Effector memory CD8-positive, alpha-beta T cell (primary cell): Measurements from ENCODE around the gene ANO9.
A peak's percentile ranks its signal among the peaks of the same experiment; 100 is the strongest.
"Not testable (repeated sequence)": the region's sequence is repeated elsewhere in the genome, so short reads cannot be mapped to it uniquely, and the experiment has no call there.

Experiments
- ATAC-seq: fragments of 150-1000 bp; cut with Tn5 transposase; replicated peaks from 2 replicates; pipeline ENCODE4 v1.10.0; 2021; ENCODE audit warnings: mild to moderate bottlenecking, moderate library complexity
- DNase-seq, 3 experiments: peaks; one replicate each; pipeline ENCODE4 v3.0.0; 2021
- H3K27ac Mint-ChIP-seq, 2 donors: one replicate each; pipeline ENCODE4 v1.8.0; 2022; ENCODE audit warnings: mild to moderate bottlenecking in 2 of 2, mixed read lengths in 2 of 2, moderate library complexity in 2 of 2
- H3K27me3 Mint-ChIP-seq, 2 donors: one replicate each; pipeline ENCODE4 v1.8.0; 2022; ENCODE audit warnings: mixed read lengths in 2 of 2
- H3K36me3 Mint-ChIP-seq: one replicate; pipeline ENCODE4 v1.8.0; 2022; ENCODE audit warnings: mild to moderate bottlenecking, moderate library complexity, mixed read lengths; ENCODE audit not compliant: insufficient read depth
- H3K4me1 Mint-ChIP-seq, 2 donors: one replicate each; pipeline ENCODE4 v1.8.0; 2022; ENCODE audit warnings: low read depth in 2 of 2, mixed read lengths in 2 of 2
- H3K4me3 Mint-ChIP-seq, 2 donors: one replicate each; pipeline ENCODE4 v1.8.0; 2022; ENCODE audit warnings: mild to moderate bottlenecking in 2 of 2, mixed read lengths in 2 of 2, moderate library complexity in 2 of 2
- H3K9me3 Mint-ChIP-seq, 2 donors: one replicate each; pipeline ENCODE4 v1.8.0; 2022; ENCODE audit warnings: mixed read lengths in 2 of 2

The ANO9 gene

DNA sequence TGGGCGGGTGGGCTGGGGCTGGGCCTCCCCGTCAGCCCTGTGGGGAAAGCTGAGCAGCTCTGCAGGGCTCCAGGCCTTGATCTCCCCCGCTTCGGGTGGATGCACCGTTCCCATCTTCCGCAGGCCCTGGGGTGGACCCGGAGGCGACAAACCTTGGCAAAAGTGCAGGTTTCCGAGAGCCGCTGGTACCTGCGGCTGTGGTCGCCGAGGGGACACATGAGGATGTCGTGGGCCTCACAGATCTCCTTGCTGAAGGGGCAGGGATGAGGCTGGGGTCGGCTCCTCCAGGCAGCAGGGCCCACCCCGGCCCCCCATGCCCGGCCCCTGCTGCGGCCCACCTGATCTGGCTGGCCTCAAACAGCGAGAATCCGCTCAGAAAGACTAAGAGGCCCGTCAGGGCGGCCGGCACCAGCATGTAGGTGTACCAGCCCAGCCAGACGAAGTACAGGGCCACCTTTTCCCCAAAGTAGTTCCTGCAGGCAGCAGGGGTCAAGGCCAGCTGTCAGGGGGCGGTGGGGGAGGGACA lies 11.8 kb downstream of the ANO9 start:
- Mint-ChIP-seq H3K27me3 (no peaks in the 10 kb centered on the region), H3K27ac (no peak overlapping the region), H3K4me1 (no peaks in the 10 kb centered on the region), H3K9me3 (no peaks in the 10 kb centered on the region), H3K4me3 (no peak overlapping the region), H3K36me3 (no peaks in the 10 kb centered on the region)
- DNase-seq (no peak), ATAC-seq (no peak)

DNA sequence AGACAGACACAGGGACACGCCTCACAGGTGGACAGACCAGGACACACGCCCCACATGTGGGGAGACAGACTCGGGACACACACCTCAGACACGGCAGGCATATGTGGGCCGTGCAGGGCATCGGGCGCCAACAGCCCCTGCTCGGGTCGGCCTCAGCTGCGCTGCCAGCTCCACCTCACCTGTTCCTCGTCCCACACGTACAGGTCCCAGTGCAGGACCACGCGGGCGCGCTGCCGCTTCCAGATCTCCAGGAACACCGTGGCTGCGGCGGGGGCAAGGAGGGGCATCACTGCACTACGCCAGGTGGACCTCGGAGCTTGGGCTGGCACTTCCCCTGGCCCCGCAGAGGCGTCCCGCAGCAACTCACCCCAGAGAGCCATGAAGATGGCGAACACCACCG lies 12.4 kb downstream of the ANO9 start:
- DNase-seq (no peak), ATAC-seq (no peak)
- no peak overlapping the region for H3K4me3 Mint-ChIP-seq
- H3K4me1 Mint-ChIP-seq = no peaks in the 10 kb centered on the region
- H3K36me3 Mint-ChIP-seq = no peaks in the 10 kb centered on the region
- no peaks in the 10 kb centered on the region for H3K27me3 Mint-ChIP-seq
- H3K27ac Mint-ChIP-seq = peak overlapping the region in 1 of 2 donors; percentile 29
- peaks cover 2 to 6% of the 10 kb centered on the region in 2 donors for H3K9me3 Mint-ChIP-seq

DNA sequence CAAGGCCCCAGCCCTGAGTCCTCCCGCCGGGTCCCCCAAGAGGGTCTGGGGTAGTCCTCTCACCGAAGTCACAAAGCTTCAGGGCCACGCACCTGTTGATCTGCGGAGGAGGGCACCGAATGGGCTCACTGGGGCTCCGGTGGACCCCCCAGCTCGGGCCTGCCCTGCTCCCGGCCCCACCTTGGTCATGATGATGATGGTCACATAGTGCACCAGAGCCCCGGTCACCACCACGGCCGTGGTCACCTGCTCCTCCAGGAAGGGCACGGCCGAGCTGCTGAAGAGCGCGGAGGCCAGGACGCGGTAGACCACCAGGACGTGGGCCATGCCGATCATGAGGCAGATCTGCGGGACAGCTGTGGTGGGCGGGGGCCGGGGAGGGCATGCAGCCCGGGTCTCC lies 13.5 kb downstream of the ANO9 start:
- Mint-ChIP-seq H3K27me3 (no peaks in the 10 kb centered on the region), H3K9me3 (peaks cover 2 to 7% of the 10 kb centered on the region in 2 donors), H3K27ac (no peak overlapping the region), H3K4me1 (no peaks in the 10 kb centered on the region), H3K4me3 (no peak overlapping the region), H3K36me3 (peaks cover 3% of the 10 kb centered on the region)
- DNase-seq = no peak
- no peak for ATAC-seq

DNA sequence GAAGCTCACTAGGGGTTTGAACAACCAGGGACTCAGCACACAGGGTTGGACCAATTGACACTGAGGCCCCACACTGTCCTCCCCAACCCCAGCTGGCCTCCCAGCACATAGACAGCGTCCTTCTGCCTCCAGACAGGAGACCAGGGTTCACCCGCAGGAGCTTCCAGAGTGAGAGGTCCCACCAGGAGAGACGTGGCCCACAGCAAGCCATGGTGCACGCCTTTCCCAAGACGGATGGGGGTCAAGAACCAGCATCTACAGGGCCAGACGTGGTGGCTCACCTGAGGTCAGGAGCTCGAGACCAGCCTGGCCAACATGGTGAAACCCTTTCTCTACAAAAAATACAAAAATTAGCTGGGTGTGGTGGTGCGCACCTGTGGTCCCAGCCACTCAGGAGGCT lies 15.0 kb downstream of the ANO9 start:
- ATAC-seq (no peak), DNase-seq (no peak)
- Mint-ChIP-seq H3K9me3 (peaks cover 2 to 7% of the 10 kb centered on the region in 2 donors), H3K4me1 (no peaks in the 10 kb centered on the region), H3K4me3 (no peak overlapping the region), H3K27ac (no peak overlapping the region), H3K27me3 (no peaks in the 10 kb centered on the region), H3K36me3 (peaks cover 3% of the 10 kb centered on the region)

DNA sequence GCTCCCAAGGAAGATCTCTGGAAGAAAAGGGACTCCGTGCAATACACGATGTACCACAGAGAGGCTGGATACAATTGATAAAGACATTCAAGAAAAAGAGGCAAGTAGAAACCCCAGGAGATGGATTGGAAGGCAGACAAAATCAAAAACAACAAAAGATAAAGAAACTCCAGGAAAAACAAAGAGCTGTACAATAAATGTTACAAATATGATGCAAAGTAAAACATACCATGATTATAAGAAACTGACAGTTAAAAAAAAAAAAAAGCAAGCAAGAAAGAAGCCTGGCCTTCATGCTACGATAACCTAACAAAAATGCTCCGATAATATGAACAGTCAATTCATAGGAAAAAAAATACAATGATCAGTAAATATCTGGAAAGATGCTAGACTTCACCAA lies 16.5 kb downstream of the ANO9 start:
- Mint-ChIP-seq H3K9me3 (peaks cover 2 to 7% of the 10 kb centered on the region in 2 donors), H3K36me3 (peaks cover 3% of the 10 kb centered on the region), H3K4me3 (no peak overlapping the region), H3K27ac (no peak overlapping the region), H3K4me1 (no peaks in the 10 kb centered on the region), H3K27me3 (no peaks in the 10 kb centered on the region)
- no peak for DNase-seq
- no peak for ATAC-seq

DNA sequence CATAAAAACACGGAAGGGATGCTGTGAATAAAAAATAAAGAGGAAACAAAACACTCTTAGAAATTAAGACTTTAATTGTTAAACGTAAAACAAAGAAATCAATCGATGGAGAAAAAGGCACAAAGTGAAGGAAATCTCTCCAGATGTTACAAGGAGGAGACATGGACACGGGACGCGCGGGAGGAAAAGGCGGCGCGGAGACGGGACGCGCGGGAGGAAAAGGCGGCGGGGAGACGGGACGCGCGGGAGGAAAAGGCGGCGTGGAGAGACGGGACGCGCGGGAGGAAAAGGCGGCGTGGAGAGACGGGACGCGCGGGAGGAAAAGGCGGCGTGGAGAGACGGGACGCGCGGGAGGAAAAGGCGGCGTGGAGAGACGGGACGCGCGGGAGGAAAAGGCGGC lies 17.0 kb downstream of the ANO9 start:
- not testable (repeated sequence) for ATAC-seq, H3K4me1 Mint-ChIP-seq, H3K27me3 Mint-ChIP-seq, H3K9me3 Mint-ChIP-seq, H3K27ac Mint-ChIP-seq, DNase-seq, H3K36me3 Mint-ChIP-seq, H3K4me3 Mint-ChIP-seq

GRCh38 chr11:424232-424631 lies 17.6 kb downstream of the ANO9 start:
- H3K4me1 Mint-ChIP-seq = no peaks in the 10 kb centered on the region
- H3K27me3 Mint-ChIP-seq = no peaks in the 10 kb centered on the region
- H3K36me3 Mint-ChIP-seq = peaks cover 3% of the 10 kb centered on the region
- peak overlapping the region in 1 of 2 donors; percentile 44 for H3K27ac Mint-ChIP-seq
- H3K9me3 Mint-ChIP-seq = peaks cover 2 to 7% of the 10 kb centered on the region in 2 donors
- no peak for DNase-seq
- no peak overlapping the region for H3K4me3 Mint-ChIP-seq
- no peak for ATAC-seq

DNA sequence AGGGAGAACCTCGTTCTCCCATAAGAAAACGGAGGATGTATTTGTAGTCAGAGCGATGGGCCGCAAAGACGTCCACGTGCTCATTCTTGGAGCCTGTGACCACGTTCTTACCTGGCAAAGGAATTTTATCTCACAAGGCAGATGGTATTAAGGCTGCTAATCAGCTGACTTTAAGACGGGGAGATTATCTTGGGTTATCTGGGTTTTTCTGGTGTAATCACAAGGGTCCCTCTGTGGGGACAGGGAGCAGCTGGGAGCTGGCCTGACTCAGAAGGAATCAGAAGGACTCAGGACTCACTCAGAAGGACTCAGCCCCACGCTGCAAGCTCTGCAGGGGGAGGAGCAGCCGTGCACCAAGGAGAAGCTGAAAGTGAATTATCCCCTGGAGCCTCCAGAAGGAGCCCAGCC lies 19.6 kb downstream of the ANO9 start:
- DNase-seq (no peak), ATAC-seq (no peak)
- Mint-ChIP-seq H3K36me3 (peaks cover 6% of the 10 kb centered on the region), H3K27me3 (no peaks in the 10 kb centered on the region), H3K9me3 (peaks cover 2 to 7% of the 10 kb centered on the region in 2 donors), H3K4me1 (peaks cover 5 to 7% of the 10 kb centered on the region in 2 donors), H3K27ac (no peak overlapping the region), H3K4me3 (no peak overlapping the region)

- no peaks in the 10 kb centered on the region for H3K27me3 Mint-ChIP-seq
- DNase-seq (no peak), ATAC-seq (no peak)
- peaks cover 9 to 10% of the 10 kb centered on the region in 2 donors for H3K4me1 Mint-ChIP-seq
- no peak overlapping the region for H3K27ac Mint-ChIP-seq
- no peak overlapping the region for H3K4me3 Mint-ChIP-seq
- peaks cover 6% of the 10 kb centered on the region for H3K36me3 Mint-ChIP-seq
- peaks cover 2 to 7% of the 10 kb centered on the region in 2 donors for H3K9me3 Mint-ChIP-seq
Observed at GRCh38 chr11:420911-421321, 20.9 kb downstream of the ANO9 start.

DNA sequence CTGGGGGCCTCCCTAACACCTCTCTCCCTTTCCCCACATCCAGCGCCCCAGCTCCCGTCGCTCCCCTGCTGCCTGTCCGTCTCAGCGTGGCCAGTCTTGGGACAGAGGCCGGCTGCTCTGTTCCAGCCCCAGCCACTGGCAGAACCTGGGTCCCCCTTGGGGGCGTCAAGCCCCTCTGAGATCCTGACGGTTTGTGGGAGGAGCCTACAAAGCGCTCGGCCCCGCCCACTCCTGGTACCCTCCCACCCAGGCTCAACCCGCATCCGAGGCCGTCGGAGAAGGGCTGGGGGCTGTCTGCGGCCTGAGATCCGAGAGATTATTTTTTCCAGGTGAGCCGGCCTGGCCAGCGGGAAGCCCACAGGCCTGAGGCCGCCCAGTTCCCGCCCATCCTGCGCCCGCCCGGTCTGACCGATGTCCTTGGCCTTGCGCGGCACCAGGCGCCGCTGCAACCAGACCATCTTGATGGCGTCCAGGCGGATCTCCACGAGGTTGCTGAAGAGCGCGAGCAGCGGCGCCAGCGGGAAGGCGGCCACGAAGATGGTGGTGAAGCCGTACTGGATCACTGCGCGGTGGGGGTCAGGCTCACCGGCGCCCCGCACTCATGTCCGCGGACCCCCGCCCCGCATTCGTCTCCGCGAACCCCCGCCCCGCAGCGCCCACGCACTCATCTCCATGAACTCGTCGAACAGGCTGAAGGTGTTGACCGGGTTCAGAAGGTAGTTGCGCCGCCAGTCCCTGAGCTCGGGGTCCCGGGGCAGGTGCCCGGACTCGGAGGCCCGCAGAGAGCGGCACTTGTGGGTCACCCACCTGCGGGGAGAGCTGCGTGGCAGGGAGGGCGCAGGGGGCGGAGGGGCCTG lies 21.5 kb downstream of the ANO9 start:
- ATAC-seq = no peak
- Mint-ChIP-seq H3K4me3 (no peak overlapping the region), H3K27me3 (no peaks in the 10 kb centered on the region), H3K36me3 (peaks cover 12% of the 10 kb centered on the region), H3K27ac (no peak overlapping the region), H3K4me1 (peaks cover 12 to 16% of the 10 kb centered on the region in 2 donors), H3K9me3 (peaks cover 2 to 7% of the 10 kb centered on the region in 2 donors)
- DNase-seq = no peak

DNA sequence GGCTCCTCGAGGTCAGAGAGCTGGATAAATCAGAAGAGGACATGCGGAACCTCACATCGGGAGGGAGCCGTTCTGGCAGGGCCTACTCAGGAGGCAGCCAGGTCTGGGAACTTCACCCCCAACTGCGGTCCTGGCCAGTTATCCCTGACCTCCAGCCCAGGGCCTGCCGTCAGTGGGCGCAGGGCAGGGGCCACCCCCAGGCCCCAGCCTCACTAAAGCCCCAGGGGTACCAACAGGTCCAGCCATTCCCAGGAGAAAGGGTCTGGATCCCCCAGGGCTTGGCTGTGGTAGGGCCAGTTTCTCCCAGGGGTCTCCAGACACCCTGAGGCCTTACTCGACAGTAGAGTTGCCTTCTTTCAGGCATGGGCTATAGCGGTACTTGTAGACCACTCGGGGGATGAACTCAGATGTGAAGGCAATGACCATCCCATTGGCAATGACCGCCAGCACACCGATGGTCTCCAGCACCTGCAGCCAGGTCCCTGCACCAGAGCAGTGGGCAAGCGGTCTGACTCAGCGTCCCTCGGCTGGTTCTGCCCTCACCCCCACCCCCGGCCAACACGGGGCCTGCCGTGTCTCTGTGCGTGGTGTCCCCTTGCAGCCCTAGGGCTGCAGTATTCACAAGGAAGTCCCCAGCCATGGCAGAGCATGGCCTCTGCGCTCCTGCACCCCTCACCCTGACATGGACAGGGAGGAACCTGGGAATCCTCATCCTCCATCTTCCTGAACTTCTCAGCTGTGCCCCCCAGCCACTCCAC lies 22.4 kb downstream of the ANO9 start:
- ATAC-seq = no peak
- H3K27ac Mint-ChIP-seq = no peak overlapping the region
- peaks cover 17% of the 10 kb centered on the region for H3K36me3 Mint-ChIP-seq
- peaks cover 0 to 1% of the 10 kb centered on the region in 2 donors for H3K9me3 Mint-ChIP-seq
- peaks cover 13 to 23% of the 10 kb centered on the region in 2 donors for H3K4me1 Mint-ChIP-seq
- no peaks in the 10 kb centered on the region for H3K27me3 Mint-ChIP-seq
- DNase-seq = no peak
- no peak overlapping the region for H3K4me3 Mint-ChIP-seq

- peak overlapping the region in 1 of 2 donors; percentile 80 for H3K4me3 Mint-ChIP-seq
- H3K27ac Mint-ChIP-seq = peak overlapping the region in 1 of 2 donors; percentile 71
- peaks cover 16% of the 10 kb centered on the region for H3K36me3 Mint-ChIP-seq
- H3K9me3 Mint-ChIP-seq = no peaks in the 10 kb centered on the region
- DNase-seq (no peak), ATAC-seq (no peak)
- no peaks in the 10 kb centered on the region for H3K27me3 Mint-ChIP-seq
- peaks cover 17 to 26% of the 10 kb centered on the region in 2 donors for H3K4me1 Mint-ChIP-seq
Observed at GRCh38 chr11:418343-419247, 23.2 kb downstream of the ANO9 start.
